ENCODE measurements around the gene LCE3A.
"Not testable (repeated sequence)": the region's sequence is repeated elsewhere in the genome, so short reads cannot be mapped to it uniquely, and the experiment has no call there.

Gene LCE3A

GRCh38 chr1:152622803-152623202 lies at the start of gene LCE3A:
LCE3A (minus strand) TSS chr1:152623103; CDS start chr1:152623103, 0 bp downstream.
- DNase-seq: no peak

- DNase-seq: no peak
Measured at GRCh38 chr1:152667648-152668047, 44.7 kb upstream of the LCE3A start.

GRCh38 chr1:152666171-152666570 lies 43.3 kb upstream of the LCE3A start:
- not testable (repeated sequence) for DNase-seq

- no peak for DNase-seq
Measured at GRCh38 chr1:152663098-152663497, 40.2 kb upstream of the LCE3A start, which contains the start of gene LCE2D. LCE2D (plus strand) TSS chr1:152663380; CDS start chr1:152664106, 726 bp downstream.

- DNase-seq: no peak
Measured at GRCh38 chr1:152658649-152659048, 35.7 kb upstream of the LCE3A start.

- DNase-seq: no peak
Measured at GRCh38 chr1:152657677-152658076, 34.8 kb upstream of the LCE3A start.

- DNase-seq: no peak
Measured at GRCh38 chr1:152656459-152656858, 33.6 kb upstream of the LCE3A start.

GRCh38 chr1:152654110-152654509 lies 31.2 kb upstream of the LCE3A start:
- DNase-seq: peak; percentile 47

- DNase-seq: no peak
Measured at GRCh38 chr1:152646656-152647055, 23.8 kb upstream of the LCE3A start.

- DNase-seq: no peak
Measured at GRCh38 chr1:152645146-152645545, 22.2 kb upstream of the LCE3A start.

GRCh38 chr1:152643945-152644344 lies 21.0 kb upstream of the LCE3A start:
- DNase-seq: no peak

GRCh38 chr1:152640351-152640750 lies 17.4 kb upstream of the LCE3A start:
- no peak for DNase-seq

- no peak for DNase-seq
Measured at GRCh38 chr1:152630596-152630995, 7.7 kb upstream of the LCE3A start.

GRCh38 chr1:152626744-152627143 lies 3.8 kb upstream of the LCE3A start:
- DNase-seq: no peak

- DNase-seq: no peak
Measured at GRCh38 chr1:152623203-152623844, 421 bp upstream of the LCE3A start.

- no peak for DNase-seq
Measured at GRCh38 chr1:152621993-152622392, 910 bp downstream of the LCE3A start.

- no peak for DNase-seq
Measured at GRCh38 chr1:152613511-152613910, 9.4 kb downstream of the LCE3A start, which contains the start of gene LCE3B. LCE3B (plus strand) TSS chr1:152613811; CDS start chr1:152613811, 0 bp downstream.

GRCh38 chr1:152599934-152600333 lies 23.0 kb downstream of the LCE3A start, which contains the start of gene LCE3C:
LCE3C (plus strand) TSS chr1:152600234; CDS start chr1:152600732, 498 bp downstream.
- DNase-seq: no peak

GRCh38 chr1:152596986-152597385 lies 25.9 kb downstream of the LCE3A start:
- DNase-seq: no peak

- no peak for DNase-seq
Measured at GRCh38 chr1:152585586-152585985, 37.3 kb downstream of the LCE3A start.

GRCh38 chr1:152582647-152583046 lies 40.3 kb downstream of the LCE3A start:
- no peak for DNase-seq

- DNase-seq: no peak
Measured at GRCh38 chr1:152580433-152580832, 42.5 kb downstream of the LCE3A start, which contains the start of gene LCE3D. LCE3D (minus strand) TSS chr1:152580516; CDS start chr1:152579936, 580 bp downstream.

- not testable (repeated sequence) for DNase-seq
Measured at GRCh38 chr1:152579526-152579925, 43.4 kb downstream of the LCE3A start.

GRCh38 chr1:152577168-152577567 lies 45.7 kb downstream of the LCE3A start:
- DNase-seq: no peak
